OCI-LY7 (cell line): ENCODE measurements around the gene CENPP. TPM values are rescaled to one million over a fixed set of nuclear protein-coding genes. Genes with fewer than 3 reads are reported as not detected.

ENCODE experiments used
- BruUV-seq: library from RNA; stranded (reverse); fragments of 400-500 nt; replicated peaks from 2 replicates; lab custom pipeline; 2021; lab: Mats Ljungman, UMichigan
- CTCF ChIA-PET: fragments of 300-600 bp; sonication (Branson Sonifier 250); formaldehyde crosslinking; loops from one replicate; lab custom pipeline; 2022; ENCODE audit warnings: antibody characterized with exemption; ENCODE audit not compliant: unreplicated experiment; lab: Charles Lee
- POLR2A ChIA-PET: fragments of 300-600 bp; sonication (Branson Sonifier 250); formaldehyde crosslinking; loops from one replicate; lab custom pipeline; 2022; ENCODE audit warnings: antibody characterized with exemption; lab: Charles Lee
- DNase-seq: peaks from one replicate; pipeline ENCODE4 v3.0.0-alpha.2; 2015; ENCODE audit warnings: low spot score
- H2AFZ ChIP-seq: fragments of 200-600 bp; sonication (generic), shearing (Covaris generic); 2 replicates; pipeline ENCODE4 v1.6.1; 2014; ENCODE audit warnings: mild to moderate bottlenecking, antibody characterized with exemption, low read length, moderate library complexity
- H3K27ac ChIP-seq: fragments of 200-600 bp; sonication (generic); 2 replicates; pipeline ENCODE4 v1.5.1; 2014; ENCODE audit warnings: mixed run types, low read depth, mild to moderate bottlenecking, moderate library complexity, low read length, inconsistent platforms; ENCODE audit not compliant: poor library complexity, severe bottlenecking
- H3K36me3 ChIP-seq: fragments of 200-600 bp; sonication (generic); 2 replicates; pipeline ENCODE4 v1.6.1; 2014; ENCODE audit warnings: mild to moderate bottlenecking, antibody characterized with exemption, low read length, moderate library complexity, mixed read lengths; ENCODE audit not compliant: insufficient read depth
- H3K4me1 ChIP-seq: fragments of 200-600 bp; sonication (generic); 2 replicates; pipeline ENCODE4 v1.5.1; 2014; ENCODE audit warnings: mild to moderate bottlenecking, low read length; ENCODE audit not compliant: insufficient read depth, poor library complexity, severe bottlenecking
- H3K4me2 ChIP-seq: fragments of 200-600 bp; sonication (generic); 2 replicates; pipeline ENCODE4 v1.6.1; 2014; ENCODE audit warnings: mild to moderate bottlenecking, low read length
- H3K4me3 ChIP-seq: fragments of 200-600 bp; sonication (generic); 2 replicates; pipeline ENCODE4 v1.5.1; 2014; ENCODE audit warnings: mild to moderate bottlenecking, low read depth, low read length; ENCODE audit not compliant: poor library complexity, severe bottlenecking
- H3K79me2 ChIP-seq: fragments of 200-600 bp; sonication (generic); 2 replicates; pipeline ENCODE4 v1.6.1; 2016; ENCODE audit warnings: low read depth, mild to moderate bottlenecking, low read length, moderate library complexity, mixed read lengths; ENCODE audit not compliant: insufficient read depth
- H3K9me2 ChIP-seq: fragments of 200-600 bp; sonication (generic); 2 replicates; pipeline ENCODE4 v1.6.1; 2016; ENCODE audit warnings: mild to moderate bottlenecking, low read length, mixed read lengths; ENCODE audit not compliant: insufficient read depth
- H3K9me3 ChIP-seq: fragments of 200-600 bp; sonication (generic); 2 replicates; pipeline ENCODE4 v1.6.1; 2014; ENCODE audit warnings: mild to moderate bottlenecking, mixed run types, low read length, mixed read lengths
- H4K20me1 ChIP-seq: fragments of 200-600 bp; sonication (generic); 2 replicates; pipeline ENCODE4 v1.6.1; 2014; ENCODE audit warnings: mild to moderate bottlenecking, antibody characterized with exemption, low read length, moderate library complexity, mixed read lengths; ENCODE audit not compliant: insufficient read depth
- EZH2phosphoT487 ChIP-seq: fragments of 200-600 bp; sonication (generic); IDR thresholded peaks from 2 replicates; pipeline ENCODE4 v1.6.1; 2018; ENCODE audit warnings: low read depth, borderline replicate concordance, mild to moderate bottlenecking, mixed run types, antibody characterized with exemption, low read length, moderate library complexity, mixed read lengths
- intact Hi-C: fragments of 100-400 bp; cut with micrococcal nuclease; formaldehyde crosslinking; loops from one replicate; pipeline ENCODE4 v1.10.0; 2022; ENCODE audit not compliant: unreplicated experiment
- total RNA-seq, 2 experiments: library from RNA; depleted of rRNA in 1 of 2; stranded (reverse); fragments of >200 nt in 1 of 2; shearing (Covaris generic) in 1 of 2; gene quantifications; 2 replicates each; pipeline ENCODE4 v1.2.3, GENCODE V29; 2014 to 2022
- TF ChIP-seq, protein P1 (sequence below): fragments of 200-600 bp; sonication (generic); conservative IDR thresholded peaks from 2 replicates; pipeline ENCODE4 v1.5.1; 2014; ENCODE audit warnings: mild to moderate bottlenecking, antibody characterized with exemption, low read length, moderate library complexity, mixed read lengths

The CENPP gene
- total RNA-seq, 2 experiments from 2014 or later, result 25.4 to 30.9 TPM

DNA sequence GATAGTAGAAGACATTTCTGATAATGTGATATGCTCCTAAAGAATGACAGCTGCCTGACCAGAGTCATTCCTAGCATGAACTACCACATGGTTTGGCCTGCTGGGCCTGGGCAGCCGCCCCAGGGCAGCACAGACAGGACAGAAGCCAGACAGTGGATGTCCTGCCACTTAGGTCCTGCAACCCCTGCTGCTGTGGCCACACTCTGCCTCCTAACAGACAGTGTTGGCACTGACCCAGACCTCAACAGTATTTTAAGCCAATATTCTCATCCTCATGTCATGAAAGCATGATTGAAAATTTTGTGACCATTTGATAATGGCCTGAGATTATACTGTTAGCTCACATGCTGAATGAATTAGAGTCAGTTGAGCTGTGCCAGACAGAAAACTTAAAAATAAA lies 15.8 kb downstream of the CENPP start:
- Histone ChIP-seq H3K9me2 (no peaks in the 10 kb centered on the region), H3K9me3 (peaks cover 6% of the 10 kb centered on the region; the same call in 1 of the 2 replicates), H3K36me3 (peaks cover 74% of the 10 kb centered on the region), H3K4me2 (no peak overlapping the region), H4K20me1 (no peaks in the 10 kb centered on the region), H3K79me2 (no peaks in the 10 kb centered on the region), H2AFZ (no peak overlapping the region), H3K4me3 (no peak overlapping the region), H3K4me1 (no peaks in the 10 kb centered on the region), H3K27ac (no peak overlapping the region)
- intact Hi-C loops, result no loop called here
- CTCF ChIA-PET, result no interaction called here
- DNase-seq, result no peak
- no TSS peak for BruUV-seq
- POLR2A ChIA-PET, result no interaction called here
- TF ChIP-seq, protein P1, sequence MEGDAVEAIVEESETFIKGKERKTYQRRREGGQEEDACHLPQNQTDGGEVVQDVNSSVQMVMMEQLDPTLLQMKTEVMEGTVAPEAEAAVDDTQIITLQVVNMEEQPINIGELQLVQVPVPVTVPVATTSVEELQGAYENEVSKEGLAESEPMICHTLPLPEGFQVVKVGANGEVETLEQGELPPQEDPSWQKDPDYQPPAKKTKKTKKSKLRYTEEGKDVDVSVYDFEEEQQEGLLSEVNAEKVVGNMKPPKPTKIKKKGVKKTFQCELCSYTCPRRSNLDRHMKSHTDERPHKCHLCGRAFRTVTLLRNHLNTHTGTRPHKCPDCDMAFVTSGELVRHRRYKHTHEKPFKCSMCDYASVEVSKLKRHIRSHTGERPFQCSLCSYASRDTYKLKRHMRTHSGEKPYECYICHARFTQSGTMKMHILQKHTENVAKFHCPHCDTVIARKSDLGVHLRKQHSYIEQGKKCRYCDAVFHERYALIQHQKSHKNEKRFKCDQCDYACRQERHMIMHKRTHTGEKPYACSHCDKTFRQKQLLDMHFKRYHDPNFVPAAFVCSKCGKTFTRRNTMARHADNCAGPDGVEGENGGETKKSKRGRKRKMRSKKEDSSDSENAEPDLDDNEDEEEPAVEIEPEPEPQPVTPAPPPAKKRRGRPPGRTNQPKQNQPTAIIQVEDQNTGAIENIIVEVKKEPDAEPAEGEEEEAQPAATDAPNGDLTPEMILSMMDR, result no peak
- no peak for TF ChIP-seq EZH2phosphoT487

DNA sequence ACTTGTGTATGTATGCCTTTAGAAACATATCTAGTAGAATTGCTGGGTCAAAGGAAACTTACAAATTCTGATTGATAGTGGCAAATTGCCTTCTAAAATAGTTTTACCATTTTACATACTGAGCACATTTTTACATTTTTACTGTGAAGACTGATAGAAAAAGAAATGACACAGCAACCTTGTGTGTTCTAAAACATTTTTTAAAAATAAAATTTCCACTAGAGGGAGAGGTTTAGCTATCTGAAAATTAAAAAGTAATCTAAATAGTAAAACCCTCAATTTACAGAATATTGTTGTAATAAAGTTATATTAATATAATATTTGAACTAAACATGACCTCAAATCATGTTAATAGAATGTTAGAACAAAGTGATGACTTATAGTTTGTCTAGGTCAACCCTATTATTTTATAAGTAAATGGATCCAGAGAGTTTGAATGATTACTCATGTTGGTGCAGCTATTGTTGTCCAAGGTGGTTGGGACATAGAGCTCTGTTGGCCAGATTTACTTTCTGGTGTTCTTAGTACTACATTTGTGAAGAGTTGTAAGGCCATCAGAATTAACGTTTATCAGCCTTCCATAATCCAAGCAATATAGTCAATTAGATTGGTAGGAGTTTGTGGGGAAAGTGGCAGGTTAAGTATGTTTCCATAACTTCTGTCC lies 17.2 kb downstream of the CENPP start:
- CTCF ChIA-PET, result no interaction called here
- H3K9me2 ChIP-seq, result no peaks in the 10 kb centered on the region
- BruUV-seq, result no TSS peak
- H4K20me1 ChIP-seq, result no peaks in the 10 kb centered on the region
- peaks cover 6% of the 10 kb centered on the region; the same call in 1 of the 2 replicates for H3K9me3 ChIP-seq
- peaks cover 74% of the 10 kb centered on the region for H3K36me3 ChIP-seq
- no peak overlapping the region for H3K4me3 ChIP-seq
- H3K27ac ChIP-seq, result no peak overlapping the region
- no peaks in the 10 kb centered on the region for H3K79me2 ChIP-seq
- POLR2A ChIA-PET, result no interaction called here
- no peaks in the 10 kb centered on the region for H3K4me1 ChIP-seq
- intact Hi-C loops, result no loop called here
- H2AFZ ChIP-seq, result no peak overlapping the region
- H3K4me2 ChIP-seq, result no peak overlapping the region
- DNase-seq, result no peak
- TF ChIP-seq, protein P1, result peak; percentile 25; the same call in 1 of the 2 replicates
- no peak for TF ChIP-seq EZH2phosphoT487

DNA sequence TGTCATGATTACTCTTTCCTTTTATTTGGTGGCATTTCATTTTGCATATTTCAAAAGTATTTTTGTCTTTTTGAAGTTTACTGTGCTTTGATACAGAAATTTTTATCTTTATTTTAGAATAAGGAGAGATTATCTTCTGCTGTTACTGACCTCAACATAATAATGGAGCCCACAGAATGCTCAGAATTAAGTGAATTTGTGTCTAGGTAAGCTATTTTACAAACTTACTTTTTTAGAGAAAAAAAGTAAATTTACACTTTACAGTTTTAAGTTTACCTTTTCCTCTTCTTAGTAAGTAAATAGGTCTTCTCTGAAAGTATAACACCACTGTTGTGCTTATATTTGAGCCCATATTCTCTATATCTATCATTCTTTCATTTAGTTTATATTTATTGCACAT lies 19.8 kb downstream of the CENPP start:
- H3K4me1 ChIP-seq, result no peaks in the 10 kb centered on the region
- TF ChIP-seq, protein P1, result no peak
- no peak for TF ChIP-seq EZH2phosphoT487
- no peak overlapping the region for H3K4me3 ChIP-seq
- no peaks in the 10 kb centered on the region for H3K9me3 ChIP-seq
- ChIA-PET CTCF (no interaction called here), POLR2A (no interaction called here)
- H3K4me2 ChIP-seq, result no peak overlapping the region
- H3K27ac ChIP-seq, result no peak overlapping the region
- BruUV-seq, result no TSS peak
- H4K20me1 ChIP-seq, result no peaks in the 10 kb centered on the region
- no peaks in the 10 kb centered on the region for H3K9me2 ChIP-seq
- intact Hi-C loops, result no loop called here
- no peak overlapping the region for H2AFZ ChIP-seq
- no peaks in the 10 kb centered on the region for H3K79me2 ChIP-seq
- no peak for DNase-seq
- H3K36me3 ChIP-seq, result peaks cover 67% of the 10 kb centered on the region
